ENCODE data around the gene ARMC10. TPM values are rescaled to one million over a fixed set of nuclear protein-coding genes. Genes with fewer than 3 reads are reported as not detected.

The ARMC10 gene
- 29.9 and 30.5 TPM in 2 replicates for total RNA-seq

GRCh38 chr7:103074519-103075336, at the start of gene ARMC10, which contains the start of gene FBXL13:
ARMC10 (plus strand) TSS chr7:103075140; CDS start chr7:103075273, 133 bp downstream.
FBXL13 (minus strand) TSS chr7:103074796.

Other genes with a start within 250 kb of the ARMC10 start
- gene LRRC17, start 162.1 kb upstream of the ARMC10 start, total RNA-seq, result 2.6 and 9.6 TPM in 2 replicates
- gene FBXL13, start 344 bp upstream of the ARMC10 start, total RNA-seq, result 0.73 and 0.78 TPM in 2 replicates
- 7.0 and 7.7 TPM in 2 replicates for gene NAPEPLD, start 74.0 kb downstream of the ARMC10 start, total RNA-seq
- gene PMPCB, start 222.3 kb downstream of the ARMC10 start, total RNA-seq, result 59.4 and 61.4 TPM in 2 replicates

Measured in subcutaneous preadipocyte (primary cell).